ENCODE results near the gene ERMARD. TPM values are rescaled to one million over a fixed set of nuclear protein-coding genes. Genes with fewer than 3 reads are reported as not detected.

ERMARD gene
- total RNA-seq, 1 donor from 2014 or later = 34.2 TPM

DNA sequence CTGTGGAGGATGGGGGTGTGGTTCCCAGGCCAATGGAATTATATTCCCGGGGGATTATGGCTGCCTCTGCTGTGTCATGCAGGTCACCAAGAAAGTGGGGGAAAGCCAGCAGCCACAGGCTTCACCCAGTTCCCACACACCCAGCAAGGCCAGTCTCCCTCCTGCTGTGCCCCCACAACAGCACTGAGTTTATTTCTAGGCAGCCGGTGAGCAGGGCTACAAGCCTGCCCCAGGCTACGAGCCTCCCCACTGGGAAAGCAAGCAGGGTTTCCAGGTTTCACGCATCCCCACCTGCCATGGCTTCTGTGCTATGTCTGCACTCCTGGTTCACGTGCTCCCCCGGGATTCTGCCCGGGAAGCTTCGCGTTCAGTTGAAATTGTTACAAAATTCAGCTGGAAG, 72.6 kb downstream of the ERMARD start:
- peaks cover 4% of the 10 kb centered on the region for H3K27me3 ChIP-seq (ENCODE audit: control insufficient read depth, insufficient read depth, low read length)
- no peak for DNase-seq (ENCODE audit: low read depth)

GRCh38 chr6:169824848-169825557, 73.6 kb downstream of the ERMARD start:
- TF ChIP-seq, protein P1, sequence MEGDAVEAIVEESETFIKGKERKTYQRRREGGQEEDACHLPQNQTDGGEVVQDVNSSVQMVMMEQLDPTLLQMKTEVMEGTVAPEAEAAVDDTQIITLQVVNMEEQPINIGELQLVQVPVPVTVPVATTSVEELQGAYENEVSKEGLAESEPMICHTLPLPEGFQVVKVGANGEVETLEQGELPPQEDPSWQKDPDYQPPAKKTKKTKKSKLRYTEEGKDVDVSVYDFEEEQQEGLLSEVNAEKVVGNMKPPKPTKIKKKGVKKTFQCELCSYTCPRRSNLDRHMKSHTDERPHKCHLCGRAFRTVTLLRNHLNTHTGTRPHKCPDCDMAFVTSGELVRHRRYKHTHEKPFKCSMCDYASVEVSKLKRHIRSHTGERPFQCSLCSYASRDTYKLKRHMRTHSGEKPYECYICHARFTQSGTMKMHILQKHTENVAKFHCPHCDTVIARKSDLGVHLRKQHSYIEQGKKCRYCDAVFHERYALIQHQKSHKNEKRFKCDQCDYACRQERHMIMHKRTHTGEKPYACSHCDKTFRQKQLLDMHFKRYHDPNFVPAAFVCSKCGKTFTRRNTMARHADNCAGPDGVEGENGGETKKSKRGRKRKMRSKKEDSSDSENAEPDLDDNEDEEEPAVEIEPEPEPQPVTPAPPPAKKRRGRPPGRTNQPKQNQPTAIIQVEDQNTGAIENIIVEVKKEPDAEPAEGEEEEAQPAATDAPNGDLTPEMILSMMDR (IDR thresholded peaks at IDR 0.05; ENCODE audit: insufficient read depth, low read length, poor library complexity, severe bottlenecking) = no peak
- H3K27me3 ChIP-seq (ENCODE audit: control insufficient read depth, insufficient read depth, low read length) = peaks cover 4% of the 10 kb centered on the region

More for the DNA sequence above, 72.6 kb downstream of the ERMARD start:
- H3K4me3 ChIP-seq (ENCODE audit: low read depth, low read length) = no peak overlapping the region
- TF ChIP-seq, protein P1 (IDR thresholded peaks at IDR 0.05; ENCODE audit: insufficient read depth, low read length, poor library complexity, severe bottlenecking) = no peak
- H3K36me3 ChIP-seq (ENCODE audit: control insufficient read depth, insufficient read depth, low read length) = no peaks in the 10 kb centered on the region

DNA sequence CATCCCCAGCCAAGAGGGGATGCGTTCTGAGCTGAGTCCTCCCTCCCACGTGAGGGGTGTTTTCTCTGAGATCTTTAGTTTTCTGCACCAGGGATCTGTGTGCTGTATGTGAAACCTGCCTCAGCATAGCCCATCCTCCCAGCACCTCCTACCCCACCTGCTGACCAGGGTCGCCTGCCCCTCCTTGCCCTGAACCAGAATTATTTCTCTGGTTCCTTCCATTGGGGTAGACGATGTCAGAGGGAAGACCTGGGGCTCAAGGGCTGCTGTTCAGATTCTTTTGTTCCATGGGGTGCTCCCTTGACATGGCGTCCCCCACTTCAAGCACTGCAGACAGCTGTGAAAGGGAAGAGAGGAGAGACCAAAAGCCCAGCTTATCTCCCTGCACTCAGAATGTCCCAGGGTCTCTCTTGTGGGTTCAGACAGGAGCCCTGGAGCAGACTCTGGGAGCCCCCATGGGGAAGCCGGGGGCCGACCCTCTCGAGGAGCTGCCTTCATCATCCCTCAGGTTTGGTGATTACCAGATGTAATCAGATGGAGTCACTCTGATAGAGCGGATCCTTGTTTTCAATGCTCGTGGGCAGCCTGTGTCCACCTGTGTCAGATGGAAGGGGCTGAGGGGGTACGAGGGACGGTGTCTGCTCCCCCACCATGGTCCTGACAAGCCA, 74.3 kb downstream of the ERMARD start:
- TF ChIP-seq, protein P1 (IDR thresholded peaks at IDR 0.05; ENCODE audit: insufficient read depth, low read length, poor library complexity, severe bottlenecking) = no peak
- no peak for DNase-seq (ENCODE audit: low read depth)
- H3K27me3 ChIP-seq (ENCODE audit: control insufficient read depth, insufficient read depth, low read length) = peaks cover 4% of the 10 kb centered on the region
- no peak overlapping the region for H3K4me3 ChIP-seq (ENCODE audit: low read depth, low read length)
- H3K36me3 ChIP-seq (ENCODE audit: control insufficient read depth, insufficient read depth, low read length) = no peaks in the 10 kb centered on the region

More at GRCh38 chr6:169824848-169825557, 73.6 kb downstream of the ERMARD start:
- H3K4me3 ChIP-seq (ENCODE audit: low read depth, low read length) = no peak overlapping the region
- no peaks in the 10 kb centered on the region for H3K36me3 ChIP-seq (ENCODE audit: control insufficient read depth, insufficient read depth, low read length)
- DNase-seq (ENCODE audit: low read depth) = no peak

- H3K27me3 ChIP-seq (ENCODE audit: control insufficient read depth, insufficient read depth, low read length) = peaks cover 9% of the 10 kb centered on the region
- DNase-seq (ENCODE audit: low read depth) = no peak
- TF ChIP-seq, protein P1 (IDR thresholded peaks at IDR 0.05; ENCODE audit: insufficient read depth, low read length, poor library complexity, severe bottlenecking) = no peak
- no peaks in the 10 kb centered on the region for H3K36me3 ChIP-seq (ENCODE audit: control insufficient read depth, insufficient read depth, low read length)
- no peak overlapping the region for H3K4me3 ChIP-seq (ENCODE audit: low read depth, low read length)
Measured at GRCh38 chr6:169826697-169827096, 75.3 kb downstream of the ERMARD start.

DNA sequence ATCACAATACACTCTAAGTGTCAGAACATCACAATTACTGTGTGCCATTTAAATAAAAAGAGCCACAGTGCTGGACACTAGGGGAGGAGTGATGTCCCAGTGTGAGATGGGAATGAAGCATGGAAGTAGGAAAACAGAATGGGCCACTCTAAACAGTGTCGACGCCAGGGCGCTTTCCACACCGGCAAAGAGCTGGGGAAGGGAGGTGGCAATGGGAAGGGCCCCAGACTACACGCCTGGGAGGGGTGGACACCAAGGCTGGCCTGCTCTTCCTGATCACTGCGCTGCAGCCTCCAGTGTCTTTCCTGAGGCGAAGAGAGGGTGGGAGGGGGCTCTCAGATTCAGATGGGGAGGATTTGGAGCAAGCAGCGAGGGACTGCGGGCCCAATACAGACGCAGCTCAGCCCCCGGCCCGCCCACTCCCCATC, 75.9 kb downstream of the ERMARD start:
- TF ChIP-seq, protein P1 (IDR thresholded peaks at IDR 0.05; ENCODE audit: insufficient read depth, low read length, poor library complexity, severe bottlenecking) = no peak
- H3K27me3 ChIP-seq (ENCODE audit: control insufficient read depth, insufficient read depth, low read length) = peaks cover 9% of the 10 kb centered on the region
- no peaks in the 10 kb centered on the region for H3K36me3 ChIP-seq (ENCODE audit: control insufficient read depth, insufficient read depth, low read length)
- no peak overlapping the region for H3K4me3 ChIP-seq (ENCODE audit: low read depth, low read length)
- DNase-seq (ENCODE audit: low read depth) = no peak

Data from kidney epithelial cell (primary cell).